ENCODE results near the gene TRAPPC1.
"Not testable (repeated sequence)": the region's sequence is repeated elsewhere in the genome, so short reads cannot be mapped to it uniquely, and the experiment has no call there.

The TRAPPC1 gene, protein sequence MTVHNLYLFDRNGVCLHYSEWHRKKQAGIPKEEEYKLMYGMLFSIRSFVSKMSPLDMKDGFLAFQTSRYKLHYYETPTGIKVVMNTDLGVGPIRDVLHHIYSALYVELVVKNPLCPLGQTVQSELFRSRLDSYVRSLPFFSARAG

DNA sequence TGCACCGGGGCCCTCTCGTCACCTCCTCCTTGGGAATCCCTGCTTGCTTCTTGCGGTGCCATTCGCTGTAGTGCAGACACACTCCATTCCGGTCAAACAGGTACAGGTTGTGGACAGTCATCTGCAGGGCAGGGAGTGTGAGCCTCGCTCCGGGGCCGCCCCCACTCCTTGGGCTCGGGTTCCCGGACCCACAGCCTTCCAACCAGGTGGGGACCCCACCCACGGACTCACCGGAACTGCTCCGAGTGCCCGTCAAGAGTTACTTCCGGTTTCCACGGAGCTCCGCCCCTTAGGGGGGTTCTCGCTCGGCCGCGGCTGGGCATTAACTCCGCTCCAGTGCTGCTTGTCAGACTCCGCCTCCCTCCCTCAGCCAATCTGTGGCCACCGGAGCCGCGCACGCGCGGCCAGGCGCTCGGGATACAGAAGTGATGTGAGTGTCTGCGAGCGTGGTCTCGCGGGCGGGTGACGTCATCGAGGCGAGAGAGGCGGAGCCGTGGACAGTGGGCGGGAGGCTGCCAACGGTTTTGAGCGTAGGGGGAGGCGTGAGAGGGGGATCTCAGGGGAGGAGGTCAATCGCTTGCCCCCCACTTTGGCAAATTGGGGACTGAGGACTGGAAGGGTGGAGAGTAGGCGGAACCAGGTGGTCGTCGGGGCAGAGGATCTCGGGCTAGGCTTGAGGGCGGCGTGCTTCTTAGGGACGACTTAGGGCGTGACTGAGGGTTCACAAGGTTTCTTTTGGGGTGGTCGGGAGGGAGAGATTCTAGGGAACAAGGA lies at the start of gene TRAPPC1, which contains the start of gene CNTROB:
Gene TRAPPC1 (minus strand): TSS at position 238 of the 774 bp plus-strand sequence. CDS start 117 bp downstream, at position 121.
Gene CNTROB (plus strand): TSS at position 498 of the 774 bp plus-strand sequence. CDS start 874 bp downstream, outside the sequence.
- in situ Hi-C loops (cut with MboI; ENCODE audit: low sequenced_read_pairs) = no loop called here

DNA sequence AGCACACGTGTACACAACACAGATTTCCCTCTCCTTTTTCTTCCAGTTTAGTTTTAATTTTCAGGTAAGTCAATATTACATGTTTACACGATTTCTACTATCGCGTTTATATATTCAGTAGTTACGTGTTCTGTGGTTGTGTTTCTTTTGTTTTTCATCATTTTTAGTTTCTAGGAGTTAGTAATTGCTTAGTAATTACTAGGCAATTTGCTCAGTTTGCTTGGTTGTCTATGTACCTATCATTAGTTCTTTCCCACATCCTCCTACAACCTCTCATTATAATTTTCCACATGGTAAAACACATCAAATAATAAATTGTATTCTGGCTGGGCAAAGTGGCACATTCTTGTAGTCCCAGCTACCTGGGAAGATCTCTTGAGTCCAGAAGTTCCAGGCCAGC lies 46.1 kb upstream of the TRAPPC1 start:
- in situ Hi-C loops (cut with MboI; ENCODE audit: low sequenced_read_pairs) = no loop called here

GRCh38 chr17:7977039-7977438 lies 45.3 kb upstream of the TRAPPC1 start:
- in situ Hi-C loops (cut with MboI; ENCODE audit: low sequenced_read_pairs) = no loop called here

DNA sequence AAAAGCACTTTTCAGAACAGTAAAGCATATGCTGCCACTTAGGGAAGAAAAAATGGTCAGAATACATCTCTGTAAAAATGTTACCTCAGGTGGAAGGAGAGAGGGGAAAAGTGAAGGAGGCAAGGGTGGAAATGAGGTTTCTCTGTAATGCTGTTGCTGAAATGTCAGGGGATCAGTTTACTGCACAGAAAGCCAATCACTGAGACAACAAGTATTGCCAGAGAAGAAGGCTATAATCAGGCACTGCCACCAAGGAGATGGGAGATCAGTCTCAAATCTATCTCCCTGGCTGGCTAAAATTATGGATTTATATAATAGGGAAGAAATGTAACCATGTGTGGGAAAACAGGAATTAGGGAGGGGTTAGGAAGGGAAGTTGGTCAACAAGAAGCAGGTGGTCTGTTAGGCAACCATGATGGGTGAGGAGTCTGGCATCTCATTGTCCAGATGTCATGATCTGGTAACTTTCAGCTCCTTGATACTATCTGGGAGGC lies 42.9 kb upstream of the TRAPPC1 start:
- in situ Hi-C loops (cut with MboI; ENCODE audit: low sequenced_read_pairs) = no loop called here

DNA sequence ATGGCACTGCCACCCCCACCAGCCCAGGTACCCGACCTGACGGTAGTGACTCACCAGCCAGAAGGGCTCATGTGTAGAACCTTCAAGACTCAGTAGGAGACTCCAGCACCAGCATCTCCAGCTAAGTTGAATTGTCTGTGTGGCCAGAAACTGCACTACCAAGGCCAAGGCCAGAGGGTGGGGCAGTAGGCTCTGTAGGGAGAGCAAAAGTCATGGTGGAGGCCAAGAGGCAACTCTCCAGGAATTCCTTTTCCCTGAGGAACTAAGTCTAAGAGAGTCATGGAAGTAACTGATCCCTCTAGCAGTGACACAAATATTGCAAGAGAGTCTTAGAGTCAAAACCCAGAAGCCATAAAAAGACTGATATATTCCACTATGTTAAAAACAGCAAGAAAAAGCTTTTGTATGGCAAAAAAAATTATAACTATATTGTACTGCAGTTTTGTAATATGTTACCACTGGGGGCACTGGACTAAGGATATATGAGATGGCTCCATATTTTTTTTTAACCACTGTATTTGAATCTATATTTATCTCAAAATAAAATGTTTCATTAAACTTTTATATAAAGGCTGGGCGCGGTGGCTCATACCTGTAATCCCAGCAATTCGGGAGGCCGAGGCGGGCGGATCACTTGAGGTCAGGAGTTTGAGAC lies 40.5 kb upstream of the TRAPPC1 start:
- in situ Hi-C loops (cut with MboI; ENCODE audit: low sequenced_read_pairs) = no loop called here

DNA sequence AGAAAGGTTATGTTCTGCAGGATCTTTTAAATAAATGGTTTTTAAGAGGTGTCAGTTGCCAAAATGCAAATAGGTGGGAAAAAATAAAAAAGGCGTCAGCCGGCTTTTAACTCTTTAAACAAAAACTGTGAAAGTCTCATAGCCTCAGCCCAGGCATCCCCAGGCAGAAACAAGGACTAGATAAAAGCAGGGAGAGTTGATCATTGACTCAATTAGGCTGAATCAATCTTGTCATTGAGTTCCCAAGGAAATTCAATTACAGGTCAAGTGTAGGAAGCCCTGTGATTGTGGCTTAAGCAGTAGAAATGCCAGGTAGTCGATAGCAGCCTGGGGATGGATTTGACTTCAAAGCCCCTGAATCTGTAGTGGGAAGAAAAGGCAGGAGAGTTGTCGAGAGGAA lies 39.9 kb upstream of the TRAPPC1 start:
- in situ Hi-C loops (cut with MboI; ENCODE audit: low sequenced_read_pairs) = no loop called here

- in situ Hi-C loops (cut with MboI; ENCODE audit: low sequenced_read_pairs) = no loop called here
These were observed 37.7 kb upstream of the TRAPPC1 start for GRCh38 chr17:7969433-7969832.

- in situ Hi-C loops (cut with MboI; ENCODE audit: low sequenced_read_pairs) = no loop called here
These were observed 36.0 kb upstream of the TRAPPC1 start for GRCh38 chr17:7967751-7968150.

- in situ Hi-C loops (cut with MboI; ENCODE audit: low sequenced_read_pairs) = no loop called here
These were observed 29.7 kb upstream of the TRAPPC1 start for GRCh38 chr17:7961421-7961820.

DNA sequence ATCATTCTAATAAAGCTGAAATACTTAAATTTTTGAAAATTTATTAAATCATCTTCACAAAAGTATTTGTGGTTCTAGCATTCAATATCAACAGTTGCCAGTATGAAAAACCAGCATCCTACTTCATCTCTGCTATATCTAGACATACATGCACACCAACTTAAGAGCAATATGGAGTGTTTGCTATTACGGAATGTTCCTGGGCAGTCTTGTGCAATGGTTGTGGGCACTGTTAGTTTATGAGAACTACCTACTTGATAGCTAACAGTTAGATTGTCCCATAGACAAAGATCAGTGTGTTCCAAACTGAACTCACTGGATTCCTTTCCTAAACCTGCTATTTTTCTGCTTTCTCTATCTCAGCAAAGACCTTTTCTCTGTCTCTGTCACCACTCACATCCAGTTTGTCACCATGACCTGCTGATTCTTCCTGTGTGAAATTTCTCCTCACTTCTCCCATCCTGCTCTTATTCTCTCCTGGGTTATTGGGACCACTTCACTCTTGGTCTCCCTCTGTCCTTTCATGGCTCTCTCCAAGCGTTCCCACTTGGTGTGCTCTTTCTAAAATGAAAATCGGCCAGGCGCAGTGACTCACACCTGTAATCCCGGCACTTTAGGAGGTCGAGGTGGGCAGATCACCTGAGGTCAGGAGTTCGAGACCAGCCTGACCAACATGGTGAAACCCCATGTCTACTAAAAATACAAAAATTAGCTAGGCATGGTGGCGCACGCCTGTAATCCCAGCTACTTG lies 27.9 kb upstream of the TRAPPC1 start:
- in situ Hi-C loops (cut with MboI; ENCODE audit: low sequenced_read_pairs) = no loop called here

GRCh38 chr17:7956228-7956965 lies 24.7 kb upstream of the TRAPPC1 start:
- in situ Hi-C loops (cut with MboI; ENCODE audit: low sequenced_read_pairs) = no loop called here

DNA sequence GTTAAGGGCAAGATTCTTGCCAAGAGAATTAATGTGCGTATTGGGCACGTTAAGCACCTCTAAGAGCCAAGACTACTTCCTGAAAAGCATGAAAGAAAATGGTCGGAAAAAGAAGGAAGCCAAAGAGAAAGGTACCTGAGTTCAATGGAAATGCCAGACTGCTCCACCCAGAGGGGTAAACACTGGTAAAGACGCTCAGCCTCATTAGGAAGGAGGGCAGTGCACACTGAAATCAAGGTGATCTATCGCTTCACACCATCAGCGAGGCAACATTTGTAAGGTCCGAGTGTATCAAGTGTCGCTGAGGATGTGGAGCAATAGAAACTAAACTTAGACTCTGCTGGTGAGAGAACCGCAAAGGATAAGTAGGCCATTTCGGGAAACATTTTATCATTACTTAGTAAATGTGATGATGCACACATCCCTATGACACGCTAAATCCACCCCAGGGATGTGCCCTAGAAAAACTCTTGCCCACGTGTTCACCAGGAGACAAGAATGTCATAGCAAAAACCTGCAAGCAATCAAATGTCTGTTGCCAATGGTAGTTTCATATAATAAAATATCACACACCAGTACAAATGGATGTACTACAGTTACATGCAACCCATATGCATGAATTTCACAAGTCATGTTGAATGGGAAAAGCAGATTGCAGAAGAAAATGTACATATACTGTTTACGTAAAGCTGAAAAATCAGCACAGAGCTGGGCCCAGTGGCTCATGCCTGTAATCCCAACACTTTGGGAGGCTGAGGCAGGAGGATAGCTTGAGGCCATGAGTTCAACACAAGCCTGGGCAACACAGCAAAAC lies 23.9 kb upstream of the TRAPPC1 start:
- in situ Hi-C loops (cut with MboI; ENCODE audit: low sequenced_read_pairs) = no loop called here

DNA sequence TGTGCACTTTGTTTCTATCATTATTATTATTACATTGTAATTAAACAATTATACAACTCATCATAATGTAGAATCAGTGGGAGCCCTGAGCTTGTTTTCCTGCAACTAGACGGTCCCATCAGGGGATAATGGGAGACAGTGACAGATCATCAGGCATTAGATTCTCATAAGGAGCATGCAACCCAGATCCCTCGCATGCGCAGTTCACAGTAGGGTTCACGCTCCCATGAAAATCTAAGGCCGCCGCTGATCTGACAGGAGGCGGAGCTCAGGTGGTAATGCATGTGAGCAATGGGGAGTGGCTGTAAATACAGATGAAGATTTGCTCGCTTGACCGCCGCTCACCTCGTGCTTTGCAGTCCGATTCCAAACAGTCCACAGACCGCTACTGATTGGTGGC lies 21.5 kb upstream of the TRAPPC1 start:
- in situ Hi-C loops (cut with MboI; ENCODE audit: low sequenced_read_pairs) = not testable (repeated sequence)

GRCh38 chr17:7951143-7951792 lies 19.5 kb upstream of the TRAPPC1 start:
- in situ Hi-C loops (cut with MboI; ENCODE audit: low sequenced_read_pairs) = no loop called here

DNA sequence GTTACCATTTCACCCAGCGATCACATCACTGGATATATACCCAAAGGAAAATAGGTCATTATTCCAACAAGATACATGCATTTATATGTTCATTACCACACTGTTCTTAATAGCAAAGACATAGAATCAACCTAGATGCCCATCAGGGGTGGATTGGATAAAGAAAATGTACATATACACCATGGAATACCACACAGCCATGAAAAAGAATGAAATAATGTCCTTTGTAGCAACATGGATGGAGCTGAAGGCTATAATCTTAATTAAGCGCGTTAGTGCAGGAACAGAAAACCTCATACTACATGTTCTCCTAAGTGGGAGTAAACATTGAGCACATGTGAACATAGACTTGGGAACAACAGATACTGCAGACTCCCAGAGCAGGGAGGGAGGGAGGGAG lies 18.8 kb upstream of the TRAPPC1 start:
- in situ Hi-C loops (cut with MboI; ENCODE audit: low sequenced_read_pairs) = no loop called here

DNA sequence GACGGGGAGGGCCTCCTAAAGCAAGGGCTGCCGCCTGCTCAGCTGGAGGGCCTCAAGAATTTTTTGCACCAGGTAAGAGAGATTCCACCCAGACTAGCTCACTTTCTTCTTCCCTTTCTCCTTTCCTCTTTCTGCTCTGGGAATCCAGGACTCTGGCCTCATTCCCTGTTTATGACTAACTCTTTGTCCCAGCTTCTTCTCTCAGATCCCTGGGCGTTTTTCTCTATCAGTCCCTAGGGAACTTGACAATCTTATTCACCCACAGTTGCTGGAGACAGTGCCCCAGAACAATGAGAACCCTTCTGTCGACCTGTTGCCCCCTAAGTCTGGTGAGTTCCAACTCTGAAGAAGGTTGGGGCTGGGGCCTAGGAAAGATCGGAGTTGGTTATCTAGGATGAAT lies 15.9 kb upstream of the TRAPPC1 start:
- in situ Hi-C loops (cut with MboI; ENCODE audit: low sequenced_read_pairs) = no loop called here

DNA sequence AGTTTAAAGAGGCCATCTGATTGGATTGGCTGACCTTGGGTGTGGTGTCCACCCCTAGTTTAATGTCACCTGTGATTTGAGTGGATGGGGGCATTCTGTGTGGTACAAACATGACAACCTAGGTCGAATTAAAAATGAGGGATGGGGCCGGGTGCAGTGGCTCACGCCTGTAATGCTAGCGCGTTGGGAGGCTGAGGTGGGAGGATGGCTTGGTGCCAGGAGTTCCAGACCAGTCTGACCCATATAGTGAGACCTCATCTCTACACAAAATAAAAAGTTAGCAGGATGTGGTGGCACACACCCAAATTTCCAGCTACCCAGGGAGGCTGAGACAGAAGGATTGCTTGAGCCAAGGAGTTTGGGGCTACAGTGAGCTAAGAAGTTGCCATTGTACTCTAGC lies 14.7 kb upstream of the TRAPPC1 start:
- in situ Hi-C loops (cut with MboI; ENCODE audit: low sequenced_read_pairs) = no loop called here

GRCh38 chr17:7945651-7946050 lies 13.9 kb upstream of the TRAPPC1 start:
- in situ Hi-C loops (cut with MboI; ENCODE audit: low sequenced_read_pairs) = no loop called here

DNA sequence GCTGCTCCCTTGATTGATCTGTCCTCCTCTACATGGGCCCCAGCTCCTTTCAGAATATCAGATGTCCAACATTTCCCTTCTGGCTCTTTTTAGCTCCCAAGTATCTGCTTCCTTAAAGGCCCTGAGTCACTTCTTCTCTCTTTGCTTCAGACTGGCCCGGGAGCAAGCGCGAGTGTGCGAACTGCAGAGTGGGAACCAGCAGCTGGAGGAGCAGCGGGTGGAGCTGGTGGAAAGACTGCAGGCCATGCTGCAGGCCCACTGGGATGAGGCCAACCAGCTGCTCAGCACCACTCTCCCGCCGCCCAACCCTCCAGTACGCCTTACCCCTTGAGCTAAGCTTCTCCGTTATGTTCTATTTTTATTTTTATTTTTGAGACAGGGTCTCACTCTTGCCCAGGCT lies 12.6 kb upstream of the TRAPPC1 start:
- in situ Hi-C loops (cut with MboI; ENCODE audit: low sequenced_read_pairs) = no loop called here
